HUES64 (cell line): ENCODE data around the gene KIF3A. TPM values are rescaled to one million over a fixed set of nuclear protein-coding genes. Genes with fewer than 3 reads are reported as not detected.

Experiments used
- H3K27ac ChIP-seq: 2 replicates; pipeline ENCODE4 v1.7.0; 2013; ENCODE audit warnings: low read depth, low read length, inconsistent platforms
- H3K27me3 ChIP-seq: 2 replicates; pipeline ENCODE4 v1.6.1; 2013; ENCODE audit warnings: mild to moderate bottlenecking, low read length; ENCODE audit not compliant: insufficient read depth
- H3K36me3 ChIP-seq: 2 replicates; pipeline ENCODE4 v1.6.1; 2013; ENCODE audit warnings: mild to moderate bottlenecking, low read length; ENCODE audit not compliant: insufficient read depth
- H3K4me1 ChIP-seq: 2 replicates; pipeline ENCODE4 v1.6.1; 2013; ENCODE audit warnings: mild to moderate bottlenecking, low read length, moderate library complexity; ENCODE audit not compliant: insufficient read depth
- H3K4me3 ChIP-seq: 2 replicates; pipeline ENCODE4 v1.5.1; 2013; ENCODE audit warnings: mild to moderate bottlenecking, low read length, moderate library complexity
- H3K9ac ChIP-seq: 2 replicates; pipeline ENCODE4 v1.6.1; 2013; ENCODE audit warnings: mild to moderate bottlenecking, low read depth, low read length
- H3K9me3 ChIP-seq: 2 replicates; pipeline ENCODE4 v1.6.1; 2013; ENCODE audit warnings: low read depth, low read length; ENCODE audit not compliant: insufficient read depth
- WGBS: fragments of 150-250, 120-280 bp; methylation state at CpG from one replicate; pipeline ENCODE4 v1.1.7; 2013; ENCODE audit warnings: missing lambda C conversion rate; 5-methylcytosine and 5-hydroxymethylcytosine counted together
- polyA plus RNA-seq, 2 experiments: library from polyadenylated mRNA; stranded (reverse); fragments of 50-300 nt; gene quantifications; one replicate each; pipeline ENCODE4 v1.2.3, GENCODE V29; 2013

Gene KIF3A
- polyA plus RNA-seq (2013, experiment 1 of 2), result 6.4 TPM
- polyA plus RNA-seq (2013, experiment 2 of 2), result 8.8 TPM

DNA sequence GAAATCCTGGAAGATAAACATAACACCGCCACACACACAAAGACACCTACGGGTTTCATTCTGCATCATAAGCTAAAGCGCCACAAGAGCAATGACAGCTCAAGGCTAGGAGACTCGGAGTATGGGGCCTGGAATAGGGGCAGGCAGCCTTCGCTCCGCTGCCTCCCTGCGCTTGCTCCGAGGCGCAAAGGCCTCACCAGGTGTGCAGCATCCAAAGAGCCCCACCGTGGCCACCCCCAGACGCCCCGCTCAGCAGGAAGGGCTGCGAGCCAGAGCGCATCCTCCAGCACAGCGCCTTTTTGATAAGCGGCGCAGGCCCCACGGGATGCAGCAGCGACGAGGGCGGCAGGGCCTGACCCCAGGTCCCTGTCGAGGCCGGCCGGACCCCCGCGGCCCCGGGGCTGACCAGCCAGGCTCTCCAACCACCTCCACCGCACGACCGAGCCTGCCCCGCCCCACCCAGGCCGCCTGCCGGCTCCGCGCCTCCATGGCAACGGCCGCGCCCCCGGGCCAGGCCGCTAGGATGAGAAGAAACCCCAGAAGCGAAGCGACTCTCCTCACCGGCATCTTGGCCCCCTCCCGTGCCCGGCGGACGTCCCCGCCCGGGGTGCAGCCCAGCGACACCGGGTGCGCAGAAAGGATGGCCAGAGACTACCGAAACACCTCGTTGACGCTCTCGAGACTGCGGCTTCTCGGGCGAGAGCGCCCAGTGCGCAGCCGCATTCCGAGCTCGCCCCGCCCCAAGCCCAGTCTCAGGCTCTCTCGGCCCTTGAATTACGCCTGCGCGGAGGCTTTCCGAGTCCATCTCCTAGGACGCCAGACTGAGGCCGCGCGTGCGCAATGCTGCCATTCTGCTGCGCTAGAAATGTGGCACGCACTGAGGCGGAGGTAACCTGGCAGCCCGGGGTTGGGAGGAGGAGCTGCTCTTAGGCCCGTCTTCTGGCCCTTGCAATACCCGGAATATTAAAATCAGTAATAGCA lies at the start of gene KIF3A:
Gene KIF3A (minus strand): TSS at position 694 of the 981 bp plus-strand sequence. CDS start 127 bp downstream, at position 567.
- Histone ChIP-seq H3K4me3 (peak within 1 kb of the TSS; percentile 76), H3K9me3 (no peaks in the 10 kb centered on the region), H3K27ac (no peak within 1 kb of the TSS), H3K4me1 (peaks cover 4% of the 10 kb centered on the region; the same call in 1 of the 2 replicates), H3K36me3 (0 out of 2 replicates have a peak, but pooled peaks cover 2% of the 10 kb centered on the region), H3K27me3 (peaks cover 11% of the 10 kb centered on the region; the same call in 1 of the 2 replicates), H3K9ac (peak within 1 kb of the TSS; percentile 61)
- WGBS, result 2% methylated on average over 81 of the region's 81 CpGs

GRCh38 chr5:132787076-132787475 lies 49.7 kb upstream of the KIF3A start:
- H3K9ac ChIP-seq, result no peak overlapping the region
- H3K9me3 ChIP-seq, result no peaks in the 10 kb centered on the region
- peaks cover 2% of the 10 kb centered on the region; the same call in 1 of the 2 replicates for H3K27me3 ChIP-seq
- WGBS, result 95% methylated on average over 1 of the region's 1 CpG
- no peaks in the 10 kb centered on the region for H3K36me3 ChIP-seq
- H3K4me3 ChIP-seq, result no peak overlapping the region
- H3K4me1 ChIP-seq, result no peaks in the 10 kb centered on the region
- no peak overlapping the region for H3K27ac ChIP-seq

DNA sequence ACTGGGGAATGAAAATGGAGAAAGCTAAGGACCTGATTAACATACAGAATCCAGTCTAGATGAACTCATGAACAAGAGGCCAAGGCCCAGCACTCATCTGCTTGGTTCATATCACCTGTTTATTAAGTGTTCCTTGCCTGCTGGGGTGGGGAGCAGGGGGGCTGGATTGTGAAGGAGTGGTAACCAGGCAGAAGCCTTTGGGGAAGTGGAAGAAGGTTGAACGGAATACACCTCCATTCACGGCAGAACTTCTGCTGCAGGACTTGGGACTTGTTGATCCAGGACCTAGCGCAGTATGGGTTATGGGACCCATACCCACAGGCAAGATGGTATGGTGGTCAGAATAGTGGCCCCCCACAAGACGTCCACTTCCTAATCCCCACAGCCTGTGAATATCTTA lies 48.5 kb upstream of the KIF3A start:
- no peak overlapping the region for H3K4me3 ChIP-seq
- H3K27me3 ChIP-seq, result peaks cover 7% of the 10 kb centered on the region
- H3K9me3 ChIP-seq, result no peaks in the 10 kb centered on the region
- no peaks in the 10 kb centered on the region for H3K4me1 ChIP-seq
- H3K9ac ChIP-seq, result no peak overlapping the region
- H3K36me3 ChIP-seq, result no peaks in the 10 kb centered on the region
- WGBS, result 91% methylated on average over 3 of the region's 4 CpGs
- no peak overlapping the region for H3K27ac ChIP-seq

DNA sequence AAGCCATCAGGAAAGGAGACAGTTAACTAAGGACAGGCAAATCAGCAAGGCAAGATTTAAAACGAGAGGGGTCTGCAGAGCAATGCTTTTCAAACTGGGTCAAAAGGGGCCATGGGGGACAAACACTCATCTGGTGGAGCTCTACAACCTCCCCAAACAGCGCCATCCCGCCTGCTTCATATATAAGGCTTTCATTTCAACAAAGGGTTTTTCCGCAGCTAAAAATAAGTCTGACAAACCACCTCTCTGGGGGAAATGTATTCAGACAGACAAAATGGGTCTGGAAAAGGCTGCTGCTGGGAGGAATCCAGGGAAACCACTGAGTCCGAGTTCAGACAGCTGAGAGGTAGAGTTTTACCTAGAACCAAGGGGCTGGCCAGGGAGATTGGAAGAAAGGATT lies 48.0 kb upstream of the KIF3A start:
- H3K36me3 ChIP-seq, result no peaks in the 10 kb centered on the region
- no peak overlapping the region for H3K9ac ChIP-seq

GRCh38 chr5:132782101-132782500 lies 44.8 kb upstream of the KIF3A start:
- H3K9me3 ChIP-seq, result no peaks in the 10 kb centered on the region
- H3K4me3 ChIP-seq, result no peak overlapping the region
- H3K27ac ChIP-seq, result no peak overlapping the region
- no peak overlapping the region for H3K9ac ChIP-seq
- H3K4me1 ChIP-seq, result no peaks in the 10 kb centered on the region
- 82% methylated on average over 4 of the region's 4 CpGs for WGBS
- H3K36me3 ChIP-seq, result no peaks in the 10 kb centered on the region
- H3K27me3 ChIP-seq, result peaks cover 40% of the 10 kb centered on the region

More for the DNA sequence above, 48.0 kb upstream of the KIF3A start:
- H3K4me3 ChIP-seq, result no peak overlapping the region
- 74% methylated on average over 5 of the region's 5 CpGs for WGBS
- H3K27ac ChIP-seq, result no peak overlapping the region
- no peaks in the 10 kb centered on the region for H3K4me1 ChIP-seq
- H3K27me3 ChIP-seq, result peaks cover 11% of the 10 kb centered on the region
- no peaks in the 10 kb centered on the region for H3K9me3 ChIP-seq

- Histone ChIP-seq H3K9ac (no peak overlapping the region), H3K27ac (no peak overlapping the region), H3K4me3 (no peak overlapping the region), H3K4me1 (no peaks in the 10 kb centered on the region), H3K27me3 (peaks cover 49% of the 10 kb centered on the region), H3K36me3 (no peaks in the 10 kb centered on the region), H3K9me3 (no peaks in the 10 kb centered on the region)
- 97% methylated on average over 4 of the region's 4 CpGs for WGBS
These were observed 43.7 kb upstream of the KIF3A start for GRCh38 chr5:132781029-132781428.

DNA sequence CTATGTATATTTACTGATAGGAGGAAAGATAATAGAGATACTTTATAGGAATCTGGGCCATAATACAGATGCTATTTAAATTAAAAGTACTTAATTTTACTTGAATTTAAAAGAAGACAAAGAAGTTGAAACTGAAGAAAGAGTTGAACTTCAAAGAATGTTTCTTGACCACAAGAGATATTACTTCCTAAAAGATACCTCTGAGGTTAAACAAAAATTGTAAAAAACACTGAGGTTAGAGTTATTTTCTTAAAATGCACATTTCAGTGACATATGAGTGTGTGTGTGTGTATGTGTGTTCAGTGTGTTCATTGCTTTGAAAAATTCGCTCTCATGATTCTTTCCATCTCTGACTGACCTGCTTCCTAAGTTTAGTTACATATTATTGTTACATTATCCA lies 43.2 kb upstream of the KIF3A start:
- WGBS, result no CpG with 5 or more reads among the region's 1 CpG
- H3K9ac ChIP-seq, result no peak overlapping the region
- H3K4me3 ChIP-seq, result no peak overlapping the region
- H3K36me3 ChIP-seq, result no peaks in the 10 kb centered on the region
- peaks cover 53% of the 10 kb centered on the region for H3K27me3 ChIP-seq
- no peaks in the 10 kb centered on the region for H3K9me3 ChIP-seq
- H3K27ac ChIP-seq, result no peak overlapping the region
- no peaks in the 10 kb centered on the region; the same call in 1 of the 2 replicates for H3K4me1 ChIP-seq

DNA sequence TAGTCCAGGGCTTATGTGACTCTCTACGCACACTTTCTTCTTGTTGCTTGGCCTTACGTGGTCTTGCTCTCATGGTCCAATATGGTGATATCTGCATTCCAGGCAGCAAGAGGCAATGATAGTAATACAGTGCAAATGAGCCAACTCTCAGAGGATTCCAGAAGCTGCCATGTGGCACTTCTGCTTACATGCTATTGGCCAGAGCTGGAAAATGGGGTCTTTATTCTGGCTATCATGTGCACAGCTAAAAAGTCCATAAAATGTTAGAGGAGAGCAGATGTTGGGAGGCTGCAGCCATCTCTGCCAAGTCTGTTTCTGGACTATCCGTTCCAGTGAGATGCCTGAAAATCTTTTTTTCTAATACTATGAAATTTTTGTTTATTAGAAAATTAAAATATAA lies 42.6 kb upstream of the KIF3A start:
- no peaks in the 10 kb centered on the region for H3K9me3 ChIP-seq
- no peak overlapping the region for H3K4me3 ChIP-seq
- no peaks in the 10 kb centered on the region; the same call in 1 of the 2 replicates for H3K4me1 ChIP-seq
- H3K9ac ChIP-seq, result no peak overlapping the region
- no peak overlapping the region for H3K27ac ChIP-seq
- peaks cover 59% of the 10 kb centered on the region for H3K27me3 ChIP-seq
- H3K36me3 ChIP-seq, result no peaks in the 10 kb centered on the region
- 92% methylated on average over 2 of the region's 3 CpGs for WGBS

GRCh38 chr5:132778856-132779255 lies 41.5 kb upstream of the KIF3A start:
- no peak overlapping the region for H3K27ac ChIP-seq
- H3K4me1 ChIP-seq, result no peaks in the 10 kb centered on the region; the same call in 1 of the 2 replicates
- WGBS, result 89% methylated on average over 5 of the region's 5 CpGs
- no peak overlapping the region for H3K4me3 ChIP-seq
- H3K9me3 ChIP-seq, result no peaks in the 10 kb centered on the region
- no peaks in the 10 kb centered on the region for H3K36me3 ChIP-seq
- H3K27me3 ChIP-seq, result peaks cover 67% of the 10 kb centered on the region
- H3K9ac ChIP-seq, result no peak overlapping the region

DNA sequence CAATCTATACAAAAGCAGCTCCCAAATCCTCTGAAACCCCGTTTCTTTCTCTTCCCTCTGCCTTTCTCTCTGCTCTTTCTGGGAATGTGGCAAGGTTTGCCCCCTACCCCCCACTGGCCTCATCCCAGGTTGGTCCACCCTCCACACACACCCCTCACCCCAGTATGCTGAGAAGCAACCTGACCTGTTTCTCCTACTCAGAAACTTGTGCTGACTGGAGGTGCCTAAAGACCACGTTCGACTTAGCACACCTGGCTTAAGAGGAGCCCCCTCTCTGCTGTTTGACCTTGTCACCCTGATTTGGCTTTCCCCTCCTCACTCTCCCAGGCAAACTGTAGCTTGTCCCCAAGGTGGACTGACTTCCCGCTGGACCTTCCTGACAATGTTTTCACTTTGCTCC lies 40.8 kb upstream of the KIF3A start:
- no peaks in the 10 kb centered on the region; the same call in 1 of the 2 replicates for H3K4me1 ChIP-seq
- no peak overlapping the region for H3K9ac ChIP-seq
- no peaks in the 10 kb centered on the region for H3K36me3 ChIP-seq
- peak overlapping the region; percentile 79 for H3K4me3 ChIP-seq
- H3K27ac ChIP-seq, result no peak overlapping the region
- H3K9me3 ChIP-seq, result no peaks in the 10 kb centered on the region
- 78% methylated on average over 4 of the region's 4 CpGs for WGBS
- H3K27me3 ChIP-seq, result peaks cover 67% of the 10 kb centered on the region
